ENCODE results near the gene CYB561.
A peak's percentile ranks its signal among the peaks of the same experiment; 100 is the strongest.

Gene CYB561

GRCh38 chr17:63405741-63406261 is 40.3 kb downstream of the CYB561 start:
- peak; percentile 34 for DNase-seq

- no peak for DNase-seq
Observed at GRCh38 chr17:63405020-63405419, 41.1 kb downstream of the CYB561 start.

- DNase-seq = no peak
Observed at GRCh38 chr17:63402431-63403212, 43.5 kb downstream of the CYB561 start.

- no peak for DNase-seq
Observed at GRCh38 chr17:63399856-63400255, 46.2 kb downstream of the CYB561 start.

- DNase-seq = no peak
Observed at GRCh38 chr17:63399316-63399715, 46.8 kb downstream of the CYB561 start.

- no peak for DNase-seq
Observed at GRCh38 chr17:63398680-63399079, 47.4 kb downstream of the CYB561 start.

GRCh38 chr17:63395075-63395805 is 50.9 kb downstream of the CYB561 start:
- DNase-seq = no peak

- no peak for DNase-seq
Observed at GRCh38 chr17:63390090-63390489, 56.0 kb downstream of the CYB561 start.

- no peak for DNase-seq
Observed at GRCh38 chr17:63387656-63388340, 58.3 kb downstream of the CYB561 start.

GRCh38 chr17:63382826-63383225 is 63.3 kb downstream of the CYB561 start:
- no peak for DNase-seq
